ENCODE data around the gene CDK15. TPM values are rescaled to one million over a fixed set of nuclear protein-coding genes. Genes with fewer than 3 reads are reported as not detected.

CDK15 gene
- polyA plus RNA-seq, 2 donors = 0.05 to 0.18 TPM

GRCh38 chr2:201821080-201821479, 14.7 kb downstream of the CDK15 start:
- WGBS, 2 donors = 86 to 87% methylated on average over 5 of the region's 5 CpGs
- no peaks in the 10 kb centered on the region for H3K9me3 ChIP-seq (ENCODE audit: control insufficient read depth in 2 of 2, insufficient read depth in 1 of 2, low read depth in 1 of 2, low read length in 1 of 2)
- H3K4me1 ChIP-seq (ENCODE audit: control insufficient read depth in 2 of 2, insufficient read depth in 2 of 2, low read length in 1 of 2) = no peaks in the 10 kb centered on the region
- no peaks in the 10 kb centered on the region for H3K27me3 ChIP-seq (ENCODE audit: control insufficient read depth in 1 of 2, insufficient read depth in 2 of 2, low read length in 2 of 2)
- H3K4me3 ChIP-seq (ENCODE audit: low read depth in 1 of 2, low read length in 2 of 2) = no peak overlapping the region
- H3K36me3 ChIP-seq (ENCODE audit: control insufficient read depth in 2 of 2, insufficient read depth in 2 of 2, low read length in 1 of 2) = no peaks in the 10 kb centered on the region
- no peak overlapping the region for H3K27ac ChIP-seq (ENCODE audit: low read depth in 2 of 2, low read length in 1 of 2)

DNA sequence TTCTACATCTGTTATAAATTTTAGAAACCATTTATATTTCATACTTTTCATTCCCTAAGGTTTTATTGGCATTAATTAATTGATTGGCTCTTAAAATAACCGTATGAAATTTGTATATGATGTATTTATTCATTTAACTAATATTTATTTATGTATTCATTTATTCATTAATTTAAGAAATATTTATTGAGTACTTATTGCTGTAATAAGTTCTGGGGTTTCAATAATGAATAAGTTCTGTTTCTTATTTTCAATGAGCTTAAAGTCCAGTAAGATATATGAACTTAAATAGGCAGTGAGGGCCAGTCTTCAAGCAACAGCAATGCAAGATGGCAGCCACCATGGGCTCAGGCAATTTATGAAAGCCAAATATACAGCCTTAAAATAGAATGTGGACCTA, 17.9 kb downstream of the CDK15 start:
- 79% methylated on average over 1 of the region's 1 CpG for WGBS, 2 donors
- Histone ChIP-seq H3K27me3 (ENCODE audit: control insufficient read depth in 1 of 2, insufficient read depth in 2 of 2, low read length in 2 of 2) (no peaks in the 10 kb centered on the region), H3K27ac (ENCODE audit: low read depth in 2 of 2, low read length in 1 of 2) (no peak overlapping the region), H3K36me3 (ENCODE audit: control insufficient read depth in 2 of 2, insufficient read depth in 2 of 2, low read length in 1 of 2) (no peaks in the 10 kb centered on the region), H3K9me3 (ENCODE audit: control insufficient read depth in 2 of 2, insufficient read depth in 1 of 2, low read depth in 1 of 2, low read length in 1 of 2) (no peaks in the 10 kb centered on the region), H3K4me3 (ENCODE audit: low read depth in 1 of 2, low read length in 2 of 2) (no peak overlapping the region), H3K4me1 (ENCODE audit: control insufficient read depth in 2 of 2, insufficient read depth in 2 of 2, low read length in 1 of 2) (no peaks in the 10 kb centered on the region)

DNA sequence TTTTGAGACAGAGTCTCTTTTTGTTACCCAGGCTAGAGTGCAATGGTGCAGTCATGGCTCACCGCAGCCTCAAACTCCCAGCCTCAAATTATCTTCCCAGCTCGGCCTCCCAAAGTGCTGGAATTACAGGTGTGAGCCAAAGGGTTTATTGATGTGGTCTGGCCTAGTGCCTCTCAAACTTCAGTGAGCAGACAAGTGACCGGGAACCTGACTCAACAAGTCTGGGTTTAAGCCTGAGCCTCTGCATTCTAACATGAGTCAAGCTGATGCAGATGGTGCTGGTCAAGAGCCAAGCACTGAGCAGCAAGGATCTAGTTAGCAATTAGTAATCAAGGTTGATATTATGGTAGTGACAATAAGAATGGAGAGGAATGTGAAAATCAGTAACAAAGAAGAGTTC, 21.3 kb downstream of the CDK15 start:
- Histone ChIP-seq H3K27ac (ENCODE audit: low read depth in 2 of 2, low read length in 1 of 2) (no peak overlapping the region), H3K9me3 (ENCODE audit: control insufficient read depth in 2 of 2, insufficient read depth in 1 of 2, low read depth in 1 of 2, low read length in 1 of 2) (no peaks in the 10 kb centered on the region), H3K27me3 (ENCODE audit: control insufficient read depth in 1 of 2, insufficient read depth in 2 of 2, low read length in 2 of 2) (no peaks in the 10 kb centered on the region), H3K36me3 (ENCODE audit: control insufficient read depth in 2 of 2, insufficient read depth in 2 of 2, low read length in 1 of 2) (no peaks in the 10 kb centered on the region), H3K4me1 (ENCODE audit: control insufficient read depth in 2 of 2, insufficient read depth in 2 of 2, low read length in 1 of 2) (no peaks in the 10 kb centered on the region), H3K4me3 (ENCODE audit: low read depth in 1 of 2, low read length in 2 of 2) (no peak overlapping the region)
- 65 to 79% methylated on average over 3 of the region's 3 CpGs for WGBS, 2 donors

DNA sequence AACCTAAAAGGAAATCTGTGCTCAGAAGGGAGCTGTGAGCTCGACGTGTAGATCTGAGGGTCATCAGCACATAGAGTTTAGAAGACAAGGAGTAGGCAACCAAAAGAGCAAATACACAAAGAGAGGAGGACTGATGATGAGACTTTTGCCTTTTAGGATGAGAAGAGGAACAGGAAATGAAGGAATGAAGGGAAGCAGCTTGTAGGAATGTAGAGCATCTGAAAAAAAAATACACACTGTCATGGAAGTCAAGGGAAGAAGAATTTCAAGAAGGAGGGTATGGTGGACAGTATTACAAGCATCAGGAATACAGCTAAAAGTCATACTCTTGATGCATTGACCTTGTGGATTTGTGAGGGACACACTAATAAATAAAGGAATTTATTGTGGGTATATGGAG, 21.9 kb downstream of the CDK15 start:
- Histone ChIP-seq H3K27ac (ENCODE audit: low read depth in 2 of 2, low read length in 1 of 2) (no peak overlapping the region), H3K27me3 (ENCODE audit: control insufficient read depth in 1 of 2, insufficient read depth in 2 of 2, low read length in 2 of 2) (no peaks in the 10 kb centered on the region), H3K4me1 (ENCODE audit: control insufficient read depth in 2 of 2, insufficient read depth in 2 of 2, low read length in 1 of 2) (no peaks in the 10 kb centered on the region), H3K36me3 (ENCODE audit: control insufficient read depth in 2 of 2, insufficient read depth in 2 of 2, low read length in 1 of 2) (no peaks in the 10 kb centered on the region), H3K9me3 (ENCODE audit: control insufficient read depth in 2 of 2, insufficient read depth in 1 of 2, low read depth in 1 of 2, low read length in 1 of 2) (no peaks in the 10 kb centered on the region), H3K4me3 (ENCODE audit: low read depth in 1 of 2, low read length in 2 of 2) (no peak overlapping the region)
- 84 to 90% methylated on average over 2 of the region's 2 CpGs for WGBS, 2 donors

GRCh38 chr2:201830666-201831065, 24.3 kb downstream of the CDK15 start:
- Histone ChIP-seq H3K36me3 (ENCODE audit: control insufficient read depth in 2 of 2, insufficient read depth in 2 of 2, low read length in 1 of 2) (no peaks in the 10 kb centered on the region), H3K4me1 (ENCODE audit: control insufficient read depth in 2 of 2, insufficient read depth in 2 of 2, low read length in 1 of 2) (no peaks in the 10 kb centered on the region), H3K9me3 (ENCODE audit: control insufficient read depth in 2 of 2, insufficient read depth in 1 of 2, low read depth in 1 of 2, low read length in 1 of 2) (no peaks in the 10 kb centered on the region), H3K4me3 (ENCODE audit: low read depth in 1 of 2, low read length in 2 of 2) (no peak overlapping the region), H3K27ac (ENCODE audit: low read depth in 2 of 2, low read length in 1 of 2) (no peak overlapping the region), H3K27me3 (ENCODE audit: control insufficient read depth in 1 of 2, insufficient read depth in 2 of 2, low read length in 2 of 2) (no peaks in the 10 kb centered on the region)
- 96 to 97% methylated on average over 1 of the region's 1 CpG for WGBS, 2 donors

GRCh38 chr2:201831469-201831868, 25.1 kb downstream of the CDK15 start:
- no peaks in the 10 kb centered on the region for H3K9me3 ChIP-seq (ENCODE audit: control insufficient read depth in 2 of 2, insufficient read depth in 1 of 2, low read depth in 1 of 2, low read length in 1 of 2)
- H3K4me1 ChIP-seq (ENCODE audit: control insufficient read depth in 2 of 2, insufficient read depth in 2 of 2, low read length in 1 of 2) = no peaks in the 10 kb centered on the region
- no peak overlapping the region for H3K27ac ChIP-seq (ENCODE audit: low read depth in 2 of 2, low read length in 1 of 2)
- WGBS, 2 donors = 67 to 83% methylated on average over 2 of the region's 2 CpGs
- no peaks in the 10 kb centered on the region for H3K36me3 ChIP-seq (ENCODE audit: control insufficient read depth in 2 of 2, insufficient read depth in 2 of 2, low read length in 1 of 2)
- no peak overlapping the region for H3K4me3 ChIP-seq (ENCODE audit: low read depth in 1 of 2, low read length in 2 of 2)
- H3K27me3 ChIP-seq (ENCODE audit: control insufficient read depth in 1 of 2, insufficient read depth in 2 of 2, low read length in 2 of 2) = no peaks in the 10 kb centered on the region

- Histone ChIP-seq H3K9me3 (ENCODE audit: control insufficient read depth in 2 of 2, insufficient read depth in 1 of 2, low read depth in 1 of 2, low read length in 1 of 2) (no peaks in the 10 kb centered on the region), H3K4me3 (ENCODE audit: low read depth in 1 of 2, low read length in 2 of 2) (no peak overlapping the region), H3K27me3 (ENCODE audit: control insufficient read depth in 1 of 2, insufficient read depth in 2 of 2, low read length in 2 of 2) (no peaks in the 10 kb centered on the region), H3K27ac (ENCODE audit: low read depth in 2 of 2, low read length in 1 of 2) (no peak overlapping the region), H3K36me3 (ENCODE audit: control insufficient read depth in 2 of 2, insufficient read depth in 2 of 2, low read length in 1 of 2) (no peaks in the 10 kb centered on the region), H3K4me1 (ENCODE audit: control insufficient read depth in 2 of 2, insufficient read depth in 2 of 2, low read length in 1 of 2) (no peaks in the 10 kb centered on the region)
- 69 to 78% methylated on average over 9 of the region's 9 CpGs for WGBS, 2 donors
Observed at GRCh38 chr2:201833781-201834180, 27.4 kb downstream of the CDK15 start.

GRCh38 chr2:201835066-201835465, 28.7 kb downstream of the CDK15 start:
- H3K27me3 ChIP-seq (ENCODE audit: control insufficient read depth in 1 of 2, insufficient read depth in 2 of 2, low read length in 2 of 2) = no peaks in the 10 kb centered on the region
- no peaks in the 10 kb centered on the region for H3K9me3 ChIP-seq (ENCODE audit: control insufficient read depth in 2 of 2, insufficient read depth in 1 of 2, low read depth in 1 of 2, low read length in 1 of 2)
- H3K4me1 ChIP-seq (ENCODE audit: control insufficient read depth in 2 of 2, insufficient read depth in 2 of 2, low read length in 1 of 2) = no peaks in the 10 kb centered on the region
- WGBS, 2 donors = 94 to 96% methylated on average over 3 of the region's 3 CpGs
- H3K36me3 ChIP-seq (ENCODE audit: control insufficient read depth in 2 of 2, insufficient read depth in 2 of 2, low read length in 1 of 2) = no peaks in the 10 kb centered on the region
- H3K27ac ChIP-seq (ENCODE audit: low read depth in 2 of 2, low read length in 1 of 2) = no peak overlapping the region
- H3K4me3 ChIP-seq (ENCODE audit: low read depth in 1 of 2, low read length in 2 of 2) = no peak overlapping the region

DNA sequence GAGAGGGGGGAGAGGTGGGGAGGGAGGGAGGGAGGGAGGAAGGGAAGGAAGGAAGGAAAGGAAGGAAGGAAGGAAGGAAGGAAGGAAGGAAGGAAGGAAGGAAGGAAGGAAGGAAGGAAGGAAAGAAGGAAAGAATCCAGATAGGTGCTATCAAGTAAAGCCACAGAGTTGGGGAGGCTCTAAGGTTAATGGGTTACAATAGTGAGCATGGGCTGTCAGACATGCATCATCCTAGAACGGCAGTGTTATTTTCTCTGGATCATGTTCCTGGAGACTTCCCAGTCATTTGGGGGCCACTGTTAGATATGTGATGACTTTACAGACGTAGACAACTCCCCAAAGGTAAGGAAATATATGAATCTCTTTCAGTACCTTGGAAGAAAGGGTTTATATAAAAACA, 31.1 kb downstream of the CDK15 start:
- Histone ChIP-seq H3K27ac (ENCODE audit: low read depth in 2 of 2, low read length in 1 of 2) (no peak overlapping the region), H3K27me3 (ENCODE audit: control insufficient read depth in 1 of 2, insufficient read depth in 2 of 2, low read length in 2 of 2) (no peaks in the 10 kb centered on the region), H3K4me3 (ENCODE audit: low read depth in 1 of 2, low read length in 2 of 2) (no peak overlapping the region), H3K36me3 (ENCODE audit: control insufficient read depth in 2 of 2, insufficient read depth in 2 of 2, low read length in 1 of 2) (no peaks in the 10 kb centered on the region), H3K9me3 (ENCODE audit: control insufficient read depth in 2 of 2, insufficient read depth in 1 of 2, low read depth in 1 of 2, low read length in 1 of 2) (no peaks in the 10 kb centered on the region), H3K4me1 (ENCODE audit: control insufficient read depth in 2 of 2, insufficient read depth in 2 of 2, low read length in 1 of 2) (no peaks in the 10 kb centered on the region)
- WGBS, 2 donors = 46 to 52% methylated on average over 2 of the region's 2 CpGs

DNA sequence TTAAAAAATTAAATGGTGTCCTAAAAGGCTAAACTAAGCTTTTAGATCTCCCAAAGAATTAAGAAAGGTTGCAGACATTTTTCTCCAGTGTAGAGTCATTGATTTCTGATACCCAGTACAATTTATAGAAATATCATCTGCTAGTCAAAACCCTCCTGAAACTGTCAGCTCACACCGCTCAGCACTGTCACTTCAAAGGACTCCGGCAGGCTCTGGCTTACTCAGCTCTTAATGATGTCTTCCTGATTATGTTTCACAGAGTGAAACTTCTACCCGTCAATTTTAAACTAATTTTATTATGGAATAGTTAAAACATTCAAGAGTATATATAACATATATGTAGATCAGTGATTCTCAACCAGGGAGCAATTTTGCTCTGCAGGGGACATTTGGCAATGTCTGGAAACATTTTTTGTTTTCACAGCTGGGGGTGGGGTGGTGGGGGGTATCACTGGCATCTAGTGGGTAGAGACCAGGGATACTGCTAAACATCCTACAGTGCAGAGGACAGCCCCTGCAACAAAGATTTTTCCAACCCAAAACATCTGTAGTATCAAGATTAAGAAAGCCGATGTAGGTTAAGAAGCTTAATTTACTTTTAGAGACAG, 31.6 kb downstream of the CDK15 start:
- Histone ChIP-seq H3K9me3 (ENCODE audit: control insufficient read depth in 2 of 2, insufficient read depth in 1 of 2, low read depth in 1 of 2, low read length in 1 of 2) (no peaks in the 10 kb centered on the region), H3K27ac (ENCODE audit: low read depth in 2 of 2, low read length in 1 of 2) (no peak overlapping the region), H3K36me3 (ENCODE audit: control insufficient read depth in 2 of 2, insufficient read depth in 2 of 2, low read length in 1 of 2) (no peaks in the 10 kb centered on the region), H3K4me1 (ENCODE audit: control insufficient read depth in 2 of 2, insufficient read depth in 2 of 2, low read length in 1 of 2) (no peaks in the 10 kb centered on the region), H3K27me3 (ENCODE audit: control insufficient read depth in 1 of 2, insufficient read depth in 2 of 2, low read length in 2 of 2) (no peaks in the 10 kb centered on the region), H3K4me3 (ENCODE audit: low read depth in 1 of 2, low read length in 2 of 2) (no peak overlapping the region)
- WGBS, 2 donors = 62 to 69% methylated on average over 4 of the region's 4 CpGs

Data from esophagus (tissue), 2 donors.